Caco-2 (cell line): Measurements from ENCODE around the gene KLHL40. TPM values are rescaled to one million over a fixed set of nuclear protein-coding genes. Genes with fewer than 3 reads are reported as not detected.

Experiments used
- BruUV-seq: library from RNA; stranded (reverse); fragments of 400-500 nt; replicated peaks from 2 replicates; lab custom pipeline; 2021; lab: Mats Ljungman, UMichigan
- CTCF ChIA-PET: fragments of 300-600 bp; sonication (Branson Sonifier 250); formaldehyde crosslinking; loops from one replicate; lab custom pipeline; 2022; ENCODE audit warnings: antibody characterized with exemption; lab: Charles Lee
- POLR2A ChIA-PET: fragments of 300-600 bp; sonication (Branson Sonifier 250); formaldehyde crosslinking; loops from one replicate; lab custom pipeline; 2022; ENCODE audit warnings: antibody characterized with exemption; lab: Charles Lee
- DNase-seq, 2 experiments: peaks; one replicate each; pipeline versions ENCODE4 v3.0.0 to v3.0.0-alpha.2; 2020 to 2022
- H3K27me3 ChIP-seq: replicated peaks from 2 replicates; pipeline ENCODE4 v1.6.0; 2011; ENCODE audit warnings: low read length; ENCODE audit not compliant: control insufficient read depth, insufficient read depth
- H3K36me3 ChIP-seq: 2 replicates; pipeline ENCODE4 v1.5.1; 2011; ENCODE audit warnings: low read length; ENCODE audit not compliant: control insufficient read depth, insufficient read depth
- H3K4me1 ChIP-seq: fragments of 250-450 bp; sonication (Bioruptor Pico); 2 replicates; pipeline ENCODE4 v1.5.1; 2020; ENCODE audit warnings: mild to moderate bottlenecking
- H3K4me3 ChIP-seq: 2 replicates; pipeline ENCODE4 v1.5.1; 2011; ENCODE audit warnings: low read depth, mild to moderate bottlenecking, control low read depth, low read length
- H3K9me3 ChIP-seq: fragments of 250-450 bp; sonication (Bioruptor Pico); 2 replicates; pipeline ENCODE4 v1.5.1; 2020; ENCODE audit warnings: mild to moderate bottlenecking, moderate library complexity
- H3K27ac Mint-ChIP-seq: one replicate; pipeline ENCODE4 v1.8.0; 2022; ENCODE audit warnings: mixed read lengths; ENCODE audit not compliant: unreplicated experiment
- H3K27me3 Mint-ChIP-seq: one replicate; pipeline ENCODE4 v1.8.0; 2022; ENCODE audit warnings: mixed read lengths; ENCODE audit not compliant: insufficient read depth, unreplicated experiment
- H3K36me3 Mint-ChIP-seq: one replicate; pipeline ENCODE4 v1.8.0; 2022; ENCODE audit warnings: mild to moderate bottlenecking, mixed read lengths; ENCODE audit not compliant: insufficient read depth, unreplicated experiment
- H3K4me1 Mint-ChIP-seq: one replicate; pipeline ENCODE4 v1.8.0; 2022; ENCODE audit warnings: low read depth, mixed read lengths; ENCODE audit not compliant: unreplicated experiment
- H3K4me3 Mint-ChIP-seq: one replicate; pipeline ENCODE4 v1.8.0; 2022; ENCODE audit warnings: mild to moderate bottlenecking, moderate library complexity, mixed read lengths; ENCODE audit not compliant: unreplicated experiment
- H3K9me3 Mint-ChIP-seq: one replicate; pipeline ENCODE4 v1.8.0; 2022; ENCODE audit warnings: mixed read lengths; ENCODE audit not compliant: unreplicated experiment
- intact Hi-C: fragments of 100-400 bp; cut with micrococcal nuclease; formaldehyde crosslinking; loops from one replicate; pipeline ENCODE4 v1.10.0; 2022; ENCODE audit not compliant: unreplicated experiment
- total RNA-seq: library from RNA; stranded (reverse); gene quantifications from 2 replicates; pipeline ENCODE4 v1.2.3, GENCODE V29; 2022
- TF ChIP-seq, protein P1 (sequence below), 2 experiments: fragments of 200-600 bp in 1 of 2; IDR thresholded peaks; 1 replicate in 1 of 2; 2 replicates in 1 of 2; pipeline versions ENCODE4 v1.5.1 to v1.8.0; 2011 to 2022; ENCODE audit warnings: antibody characterized with exemption in 1 of 2, control low read depth in 1 of 2, inconsistent platforms in 1 of 2, low read depth in 1 of 2, low read length in 1 of 2, mild to moderate bottlenecking in 1 of 2, moderate library complexity in 1 of 2; ENCODE audit not compliant: insufficient read depth in 1 of 2, severe bottlenecking in 1 of 2, unreplicated experiment in 1 of 2

The KLHL40 gene
- total RNA-seq, 1 experiment from 2014 or later: not detected

DNA sequence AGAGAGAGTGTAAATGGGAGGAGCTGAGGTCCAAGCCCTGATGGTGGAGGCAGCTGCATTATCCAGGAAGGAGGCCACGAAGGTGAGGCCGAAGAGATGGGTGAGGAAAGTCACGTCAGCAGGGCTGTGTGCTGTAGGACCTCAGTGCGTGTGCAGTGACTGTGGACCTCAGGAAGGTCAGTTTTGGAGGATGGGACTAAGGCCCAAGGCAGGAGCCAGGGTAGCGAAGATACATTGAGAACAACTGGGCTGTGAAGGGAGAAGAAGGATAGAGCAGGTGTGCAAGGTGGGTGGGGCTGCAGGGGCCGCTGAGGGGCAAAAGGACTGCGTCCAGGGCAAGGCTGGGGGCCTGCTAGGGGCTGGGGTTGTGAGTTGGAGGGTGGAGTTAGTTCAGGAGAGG lies 4.9 kb downstream of the KLHL40 start:
- CTCF ChIA-PET: no interaction called here
- Mint-ChIP-seq H3K27me3 (peaks cover 7% of the 10 kb centered on the region), H3K36me3 (no peaks in the 10 kb centered on the region), H3K4me1 (no peaks in the 10 kb centered on the region), H3K27ac (no peak overlapping the region), H3K4me3 (no peak overlapping the region), H3K9me3 (no peaks in the 10 kb centered on the region)
- H3K27me3 ChIP-seq: no peaks in the 10 kb centered on the region
- H3K9me3 ChIP-seq: no peaks in the 10 kb centered on the region
- H3K36me3 ChIP-seq: no peaks in the 10 kb centered on the region
- no TSS peak for BruUV-seq
- H3K4me3 ChIP-seq: no peak overlapping the region
- intact Hi-C loops: no loop called here
- no peak for DNase-seq
- TF ChIP-seq, protein P1, sequence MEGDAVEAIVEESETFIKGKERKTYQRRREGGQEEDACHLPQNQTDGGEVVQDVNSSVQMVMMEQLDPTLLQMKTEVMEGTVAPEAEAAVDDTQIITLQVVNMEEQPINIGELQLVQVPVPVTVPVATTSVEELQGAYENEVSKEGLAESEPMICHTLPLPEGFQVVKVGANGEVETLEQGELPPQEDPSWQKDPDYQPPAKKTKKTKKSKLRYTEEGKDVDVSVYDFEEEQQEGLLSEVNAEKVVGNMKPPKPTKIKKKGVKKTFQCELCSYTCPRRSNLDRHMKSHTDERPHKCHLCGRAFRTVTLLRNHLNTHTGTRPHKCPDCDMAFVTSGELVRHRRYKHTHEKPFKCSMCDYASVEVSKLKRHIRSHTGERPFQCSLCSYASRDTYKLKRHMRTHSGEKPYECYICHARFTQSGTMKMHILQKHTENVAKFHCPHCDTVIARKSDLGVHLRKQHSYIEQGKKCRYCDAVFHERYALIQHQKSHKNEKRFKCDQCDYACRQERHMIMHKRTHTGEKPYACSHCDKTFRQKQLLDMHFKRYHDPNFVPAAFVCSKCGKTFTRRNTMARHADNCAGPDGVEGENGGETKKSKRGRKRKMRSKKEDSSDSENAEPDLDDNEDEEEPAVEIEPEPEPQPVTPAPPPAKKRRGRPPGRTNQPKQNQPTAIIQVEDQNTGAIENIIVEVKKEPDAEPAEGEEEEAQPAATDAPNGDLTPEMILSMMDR (IDR thresholded peaks at IDR 0.05; ENCODE audit: insufficient read depth in 1 of 2, low read depth in 1 of 2, low read length in 1 of 2, severe bottlenecking in 1 of 2, unreplicated experiment in 1 of 2): no peak
- no peaks in the 10 kb centered on the region for H3K4me1 ChIP-seq
- POLR2A ChIA-PET: no interaction called here

DNA sequence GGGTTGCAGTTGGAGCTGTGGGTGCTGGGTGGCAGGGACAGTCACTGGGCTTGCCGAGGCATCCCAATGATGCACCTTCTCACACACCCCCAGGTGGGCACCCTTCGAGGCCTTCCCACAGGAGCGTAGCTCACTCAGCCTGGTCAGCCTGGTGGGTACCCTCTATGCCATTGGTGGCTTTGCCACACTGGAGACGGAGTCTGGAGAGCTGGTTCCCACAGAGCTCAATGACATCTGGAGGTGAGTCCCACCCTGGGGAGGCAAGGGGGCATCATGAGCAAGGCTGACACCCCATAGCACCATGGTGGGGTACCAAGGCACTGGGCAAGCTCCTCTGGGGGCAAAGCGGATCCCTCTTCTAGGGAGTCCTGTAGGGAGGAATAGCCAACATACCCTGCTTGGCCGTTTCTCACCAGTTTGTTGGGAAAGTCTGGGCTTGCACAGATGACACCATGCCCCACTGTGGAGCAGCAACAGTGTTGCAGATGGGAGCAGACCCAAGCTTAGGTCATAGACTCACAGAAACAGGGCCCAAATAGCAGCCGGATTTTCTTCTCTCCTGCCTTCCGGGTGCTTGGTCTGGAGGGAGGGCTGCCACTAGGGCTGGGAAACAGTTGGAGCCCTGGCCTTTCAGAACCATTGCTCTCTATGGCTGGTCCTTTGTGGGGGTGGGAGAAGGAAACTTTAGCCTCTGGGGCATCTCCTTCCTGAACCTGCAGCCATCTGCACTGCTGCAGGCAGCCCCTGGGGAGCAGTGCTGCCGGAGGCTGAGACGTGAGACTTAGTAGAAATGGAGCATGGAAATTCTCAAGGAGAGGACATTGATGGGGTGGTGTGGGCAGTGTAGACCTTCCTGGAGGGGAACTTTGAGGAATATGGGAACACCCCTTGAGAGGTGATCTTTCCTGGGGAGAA lies 5.7 kb downstream of the KLHL40 start:
- H3K4me1 Mint-ChIP-seq: no peaks in the 10 kb centered on the region
- no peaks in the 10 kb centered on the region for H3K9me3 Mint-ChIP-seq
- H3K4me1 ChIP-seq: no peaks in the 10 kb centered on the region
- H3K27ac Mint-ChIP-seq: no peak overlapping the region
- no TSS peak for BruUV-seq
- ChIA-PET POLR2A (no interaction called here), CTCF (no interaction called here)
- TF ChIP-seq, protein P1 (IDR thresholded peaks at IDR 0.05; ENCODE audit: insufficient read depth in 1 of 2, low read depth in 1 of 2, low read length in 1 of 2, severe bottlenecking in 1 of 2, unreplicated experiment in 1 of 2): no peak
- DNase-seq: peak in 1 of 2 experiments; percentile 26
- intact Hi-C loops: no loop called here
- no peak overlapping the region for H3K4me3 Mint-ChIP-seq
- no peak overlapping the region for H3K4me3 ChIP-seq
- H3K27me3 ChIP-seq: no peaks in the 10 kb centered on the region; the same call in 1 of the 2 replicates
- peaks cover 7% of the 10 kb centered on the region for H3K27me3 Mint-ChIP-seq
- no peaks in the 10 kb centered on the region for H3K9me3 ChIP-seq
- no peaks in the 10 kb centered on the region for H3K36me3 ChIP-seq
- no peaks in the 10 kb centered on the region for H3K36me3 Mint-ChIP-seq

DNA sequence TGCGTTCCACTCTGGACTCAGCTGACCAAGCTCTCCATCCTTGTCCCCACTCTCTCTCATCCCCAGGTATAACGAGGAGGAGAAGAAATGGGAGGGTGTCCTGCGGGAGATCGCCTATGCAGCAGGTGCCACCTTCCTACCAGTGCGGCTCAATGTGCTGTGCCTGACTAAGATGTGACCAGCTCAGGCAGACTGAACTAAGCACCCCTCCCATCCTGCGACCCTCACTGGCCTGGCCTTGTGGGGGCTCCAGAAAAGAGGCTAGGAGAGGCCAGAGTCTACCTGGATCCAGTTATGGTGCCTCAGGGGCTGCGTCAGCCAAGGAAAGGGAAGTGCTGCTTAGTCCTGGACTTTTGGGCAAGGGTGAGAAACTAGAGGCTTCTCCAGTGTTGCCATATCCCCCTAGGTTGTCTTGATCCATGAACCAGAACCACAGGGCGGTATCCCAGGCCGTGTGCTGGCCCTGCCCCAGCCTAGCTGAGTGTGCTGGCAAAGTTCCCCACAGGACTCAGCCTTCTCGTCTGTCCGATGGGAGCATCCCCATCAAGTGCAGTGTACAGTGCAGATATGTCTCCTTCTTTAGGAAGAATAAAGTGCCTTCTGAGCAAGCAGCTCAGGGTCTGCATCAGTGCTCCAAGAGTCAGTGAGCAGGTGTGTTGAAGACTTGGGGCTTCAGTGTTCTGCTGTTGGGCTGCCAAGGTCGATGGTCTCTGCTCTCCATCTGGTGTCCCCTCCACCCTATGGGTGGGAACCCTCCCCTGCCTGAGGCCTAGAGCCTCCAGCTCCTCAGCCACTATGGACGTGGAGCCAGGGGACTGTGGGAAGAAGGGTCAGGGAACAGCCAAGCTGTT lies 6.7 kb downstream of the KLHL40 start:
- ChIA-PET CTCF (no interaction called here), POLR2A (no interaction called here)
- intact Hi-C loops: no loop called here
- H3K27me3 Mint-ChIP-seq: peaks cover 7% of the 10 kb centered on the region
- Histone ChIP-seq H3K27me3 (no peaks in the 10 kb centered on the region; the same call in 1 of the 2 replicates), H3K36me3 (no peaks in the 10 kb centered on the region), H3K4me3 (no peak overlapping the region), H3K9me3 (no peaks in the 10 kb centered on the region), H3K4me1 (no peaks in the 10 kb centered on the region)
- H3K4me3 Mint-ChIP-seq: no peak overlapping the region
- no peak for DNase-seq
- H3K36me3 Mint-ChIP-seq: no peaks in the 10 kb centered on the region
- no peaks in the 10 kb centered on the region for H3K9me3 Mint-ChIP-seq
- BruUV-seq: no TSS peak
- TF ChIP-seq, protein P1 (IDR thresholded peaks at IDR 0.05; ENCODE audit: insufficient read depth in 1 of 2, low read depth in 1 of 2, low read length in 1 of 2, severe bottlenecking in 1 of 2, unreplicated experiment in 1 of 2): no peak
- H3K27ac Mint-ChIP-seq: no peak overlapping the region
- no peaks in the 10 kb centered on the region for H3K4me1 Mint-ChIP-seq
